ENCODE results near the gene SIRT6. TPM values are rescaled to one million over a fixed set of nuclear protein-coding genes. Genes with fewer than 3 reads are reported as not detected.
A peak's percentile ranks its signal among the peaks of the same experiment; 100 is the strongest.

Gene SIRT6
- total and polyA plus RNA-seq, 9 of the 15 experiments (the other 6 are each of a cell fraction or from before 2014, with no cell fraction given), result 1.4 to 41.1 (median 10.2) TPM

DNA sequence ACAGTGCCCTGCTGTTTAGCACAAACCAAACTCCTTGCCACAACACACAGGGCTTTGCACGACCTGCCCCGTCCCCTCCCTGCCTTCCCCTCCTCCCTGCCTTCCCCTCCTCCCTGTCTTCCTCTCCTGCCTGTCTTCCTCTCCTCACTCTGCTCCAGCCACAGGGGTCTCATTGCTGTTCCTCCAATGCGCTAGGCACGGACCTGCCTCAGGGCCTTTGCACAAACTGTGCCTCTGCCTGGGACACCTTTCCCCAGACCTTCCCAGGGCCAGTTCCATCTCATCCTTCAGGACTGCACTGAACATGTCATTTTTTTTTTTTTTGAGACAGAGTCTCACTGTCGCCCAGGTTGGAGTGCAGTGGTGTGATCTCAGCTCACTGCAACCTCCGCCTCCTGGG lies 30.7 kb downstream of the SIRT6 start:
- WGBS (ENCODE audit: insufficient coverage, low coverage, missing lambda C conversion rate), result 37% methylated on average over 5 of the region's 6 CpGs
- ChIA-PET CTCF (ENCODE audit: low intra/inter-chr PET ratio) (no interaction called here), POLR2A (interaction anchor here (0.7 kb wide), 1 partner anchor 1192 kb away, joined by 3 read pairs; no protein-coding TSS in a partner anchor)
- Histone ChIP-seq H3K79me2 (ENCODE audit: control insufficient read depth, insufficient read depth, low read length) (no peaks in the 10 kb centered on the region), H3K36me3 (ENCODE audit: control insufficient read depth, insufficient read depth, low read length) (no peaks in the 10 kb centered on the region), H2AFZ (ENCODE audit: low read depth, low read length) (no peak overlapping the region), H3K4me1 (replicated peaks in 1 of 2; ENCODE audit: control insufficient read depth in 2 of 2, insufficient read depth in 2 of 2, low read length in 2 of 2) (peaks cover 2 to 18% of the 10 kb centered on the region in 2 experiments; a peak in 3 of 5 replicates), H3K27me3 (ENCODE audit: control insufficient read depth in 2 of 2, insufficient read depth in 2 of 2, low read length in 2 of 2) (peaks cover 6 to 15% of the 10 kb centered on the region in 2 experiments; a peak in 4 of 5 replicates), H3K9me1 (ENCODE audit: control insufficient read depth, insufficient read depth, low read length) (no peaks in the 10 kb centered on the region), H3K9ac (ENCODE audit: insufficient read depth in 1 of 2, low read depth in 2 of 2, low read length in 2 of 2) (peak overlapping the region in 1 of 2 experiments; percentile 28; a peak in 1 of 4 replicates), H3K27ac (ENCODE audit: extremely low read depth, low read depth, low read length) (no peak overlapping the region), H3K4me3 (no peak overlapping the region), H3K9me3 (replicated peaks; ENCODE audit: control insufficient read depth, insufficient read depth, low read depth, low read length) (no peaks in the 10 kb centered on the region), H4K20me1 (replicated peaks; ENCODE audit: control insufficient read depth, insufficient read depth, low read length) (no peaks in the 10 kb centered on the region), H3K4me2 (ENCODE audit: insufficient read depth, low read length) (no peak overlapping the region)
- in situ Hi-C loops (cut with MboI) (no loop called here), intact Hi-C loops (cut with micrococcal nuclease) (no loop called here)
- FAIRE-seq (no peak), DNase-seq (ENCODE audit: extremely low read depth in 1 of 4, low spot score in 3 of 4) (no peak), ATAC-seq (no peak)
- BruUV-seq (replicated peaks), result no TSS peak
- TF ChIP-seq SMARCA5 (IDR thresholded peaks at IDR 0.05) (peak; percentile 78), GATAD2A (IDR thresholded peaks at IDR 0.05) (no peak), SUPT5H (IDR thresholded peaks at IDR 0.05) (no peak), BCOR (IDR thresholded peaks at IDR 0.05) (peak; percentile 86), HMG20A (CRISPR knock-in tag; conservative IDR thresholded peaks at IDR 0.05) (no peak), RBM25 (IDR thresholded peaks at IDR 0.05; ENCODE audit: low read depth, low read length, severe bottlenecking) (peak; percentile 69)
- TF ChIP-seq, protein P1, sequence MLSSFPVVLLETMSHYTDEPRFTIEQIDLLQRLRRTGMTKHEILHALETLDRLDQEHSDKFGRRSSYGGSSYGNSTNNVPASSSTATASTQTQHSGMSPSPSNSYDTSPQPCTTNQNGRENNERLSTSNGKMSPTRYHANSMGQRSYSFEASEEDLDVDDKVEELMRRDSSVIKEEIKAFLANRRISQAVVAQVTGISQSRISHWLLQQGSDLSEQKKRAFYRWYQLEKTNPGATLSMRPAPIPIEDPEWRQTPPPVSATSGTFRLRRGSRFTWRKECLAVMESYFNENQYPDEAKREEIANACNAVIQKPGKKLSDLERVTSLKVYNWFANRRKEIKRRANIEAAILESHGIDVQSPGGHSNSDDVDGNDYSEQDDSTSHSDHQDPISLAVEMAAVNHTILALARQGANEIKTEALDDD (IDR thresholded peaks at IDR 0.05), result no peak
- TF ChIP-seq, protein P2, sequence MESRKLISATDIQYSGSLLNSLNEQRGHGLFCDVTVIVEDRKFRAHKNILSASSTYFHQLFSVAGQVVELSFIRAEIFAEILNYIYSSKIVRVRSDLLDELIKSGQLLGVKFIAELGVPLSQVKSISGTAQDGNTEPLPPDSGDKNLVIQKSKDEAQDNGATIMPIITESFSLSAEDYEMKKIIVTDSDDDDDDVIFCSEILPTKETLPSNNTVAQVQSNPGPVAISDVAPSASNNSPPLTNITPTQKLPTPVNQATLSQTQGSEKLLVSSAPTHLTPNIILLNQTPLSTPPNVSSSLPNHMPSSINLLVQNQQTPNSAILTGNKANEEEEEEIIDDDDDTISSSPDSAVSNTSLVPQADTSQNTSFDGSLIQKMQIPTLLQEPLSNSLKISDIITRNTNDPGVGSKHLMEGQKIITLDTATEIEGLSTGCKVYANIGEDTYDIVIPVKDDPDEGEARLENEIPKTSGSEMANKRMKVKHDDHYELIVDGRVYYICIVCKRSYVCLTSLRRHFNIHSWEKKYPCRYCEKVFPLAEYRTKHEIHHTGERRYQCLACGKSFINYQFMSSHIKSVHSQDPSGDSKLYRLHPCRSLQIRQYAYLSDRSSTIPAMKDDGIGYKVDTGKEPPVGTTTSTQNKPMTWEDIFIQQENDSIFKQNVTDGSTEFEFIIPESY (CRISPR knock-in tag; IDR thresholded peaks at IDR 0.05), result peak; percentile 55; the same call in 1 of the 2 replicates

Data from K562 (cell line).